Uterus (tissue), 4 donors: ENCODE data around the gene HMGN5. TPM values are rescaled to one million over a fixed set of nuclear protein-coding genes. Genes with fewer than 3 reads are reported as not detected.
A peak's percentile ranks its signal among the peaks of the same experiment; 100 is the strongest.

Experiments
- DNase-seq, 2 donors: peaks; one replicate each; pipeline ENCODE4 v3.0.0-alpha.2; 2019 to 2020
- H3K27ac ChIP-seq, 2 donors: fragments of 200-600 bp; sonication (generic); 1 replicate in 1 of 2; 2 replicates in 1 of 2; pipeline ENCODE4 v1.5.1; 2016 to 2018
- H3K27me3 ChIP-seq, 2 donors: fragments of 200-600 bp; sonication (generic); one replicate each; pipeline ENCODE4 v1.5.1; 2018 to 2019; ENCODE audit warnings: control low read depth in 1 of 2
- H3K36me3 ChIP-seq, 2 donors: fragments of 200-600 bp; sonication (generic); one replicate each; pipeline ENCODE4 v1.5.1; 2019; ENCODE audit warnings: control low read depth in 1 of 2
- H3K4me1 ChIP-seq, 2 donors: fragments of 200-600 bp; sonication (generic); one replicate each; pipeline ENCODE4 v1.5.1; 2018 to 2019; ENCODE audit warnings: control low read depth in 1 of 2
- H3K4me3 ChIP-seq, 2 donors: fragments of 200-600 bp; sonication (generic); 1 replicate in 1 of 2; 2 replicates in 1 of 2; pipeline ENCODE4 v1.5.1; 2018 to 2019; ENCODE audit warnings: mild to moderate bottlenecking in 1 of 2
- H3K9me3 ChIP-seq, 2 donors: fragments of 200-600 bp; sonication (generic); one replicate each; pipeline ENCODE4 v1.5.1; 2019; ENCODE audit warnings: control low read depth in 1 of 2
- CTCF ChIP-seq, 4 experiments: fragments of 200-600 bp in 2 of 4; fragments of 450-650 bp in 2 of 4; sonication (generic) in 2 of 4; IDR thresholded peaks; one replicate each; pipeline ENCODE4 v1.5.1; 2016 to 2019; ENCODE audit warnings: antibody characterized with exemption in 4 of 4, mild to moderate bottlenecking in 2 of 4, moderate library complexity in 1 of 4
- POLR2A ChIP-seq, 2 donors: fragments of 450-650 bp; IDR thresholded peaks; one replicate each; pipeline ENCODE4 v1.6.1; 2016; ENCODE audit warnings: antibody characterized with exemption in 2 of 2, mild to moderate bottlenecking in 1 of 2, moderate library complexity in 1 of 2
- intact Hi-C: fragments of 100-400 bp; cut with DNase I; formaldehyde crosslinking; loops from one replicate; pipeline ENCODE4 v1.15.1; 2023; ENCODE audit warnings: low total_unique reads
- total RNA-seq, 4 donors: library from RNA; depleted of rRNA in 3 of 4; stranded (reverse); fragments of >200 nt in 3 of 4; gene quantifications; one replicate each; pipeline versions ENCODE4 v1.1.0 to v1.2.4, GENCODE V29; 2014 to 2023
- donor health status: DM: yes; HTN: yes; CAD: no.

HMGN5 gene
- total RNA-seq, 4 donors from 2014 or later, result 0.26 to 10.3 (median 3.1) TPM

GRCh38 chrX:81168391-81168790, 33.3 kb downstream of the HMGN5 start:
- Histone ChIP-seq H3K4me3 (no peak overlapping the region), H3K27ac (no peak overlapping the region), H3K9me3 (no peaks in the 10 kb centered on the region), H3K27me3 (no peaks in the 10 kb centered on the region), H3K4me1 (no peaks in the 10 kb centered on the region), H3K36me3 (no peaks in the 10 kb centered on the region)
- DNase-seq, result no peak
- TF ChIP-seq CTCF (IDR thresholded peaks at IDR 0.05), result no peak
- TF ChIP-seq POLR2A (IDR thresholded peaks at IDR 0.05), result no peak
- intact Hi-C loops, result no loop called here

GRCh38 chrX:81121513-81122363, 80.0 kb downstream of the HMGN5 start:
- TF ChIP-seq CTCF (IDR thresholded peaks at IDR 0.05), result no peak
- TF ChIP-seq POLR2A (IDR thresholded peaks at IDR 0.05), result peak; percentile 16 to 27
- intact Hi-C loops, result no loop called here
- no peaks in the 10 kb centered on the region for H3K9me3 ChIP-seq
- DNase-seq, result peak; percentile 93 to 94
- H3K27me3 ChIP-seq, result peaks cover 0 to 6% of the 10 kb centered on the region in 2 donors
- no peaks in the 10 kb centered on the region for H3K4me1 ChIP-seq
- peak overlapping the region; percentile 70 to 76 for H3K27ac ChIP-seq
- no peaks in the 10 kb centered on the region for H3K36me3 ChIP-seq
- H3K4me3 ChIP-seq, result peak overlapping the region; percentile 29 to 44

- Histone ChIP-seq H3K36me3 (no peaks in the 10 kb centered on the region), H3K4me3 (peak overlapping the region; percentile 29 to 44), H3K4me1 (no peaks in the 10 kb centered on the region), H3K9me3 (no peaks in the 10 kb centered on the region), H3K27me3 (peaks cover 0 to 6% of the 10 kb centered on the region in 2 donors), H3K27ac (peak overlapping the region; percentile 70 to 76)
- peak; percentile 20 to 22 for DNase-seq
- TF ChIP-seq CTCF (IDR thresholded peaks at IDR 0.05) (peak; percentile 25 to 57 (median 33)), POLR2A (IDR thresholded peaks at IDR 0.05) (no peak)
- intact Hi-C loops, result no loop called here
Observed at GRCh38 chrX:81120936-81121371, 80.8 kb downstream of the HMGN5 start.

- intact Hi-C loops, result no loop called here
- Histone ChIP-seq H3K27me3 (peaks cover 0 to 6% of the 10 kb centered on the region in 2 donors), H3K9me3 (no peaks in the 10 kb centered on the region), H3K4me1 (no peaks in the 10 kb centered on the region), H3K4me3 (peak overlapping the region; percentile 29 to 44), H3K27ac (peak overlapping the region; percentile 70 to 76), H3K36me3 (no peaks in the 10 kb centered on the region)
- no peak for TF ChIP-seq POLR2A (IDR thresholded peaks at IDR 0.05)
- no peak for TF ChIP-seq CTCF (IDR thresholded peaks at IDR 0.05)
- DNase-seq, result no peak
Observed at GRCh38 chrX:81120258-81120935, 81.3 kb downstream of the HMGN5 start.

GRCh38 chrX:81114757-81115156, 87.0 kb downstream of the HMGN5 start:
- H3K36me3 ChIP-seq, result no peaks in the 10 kb centered on the region
- H3K4me1 ChIP-seq, result no peaks in the 10 kb centered on the region
- intact Hi-C loops, result no loop called here
- no peak for DNase-seq
- no peaks in the 10 kb centered on the region for H3K9me3 ChIP-seq
- no peak overlapping the region for H3K4me3 ChIP-seq
- no peak for TF ChIP-seq CTCF (IDR thresholded peaks at IDR 0.05)
- TF ChIP-seq POLR2A (IDR thresholded peaks at IDR 0.05), result no peak
- H3K27me3 ChIP-seq, result peaks cover 0 to 6% of the 10 kb centered on the region in 2 donors
- no peak overlapping the region for H3K27ac ChIP-seq
